ENCODE data around the gene ZYG11A. TPM values are rescaled to one million over a fixed set of nuclear protein-coding genes. Genes with fewer than 3 reads are reported as not detected.
"Not testable (repeated sequence)": the region's sequence is repeated elsewhere in the genome, so short reads cannot be mapped to it uniquely, and the experiment has no call there.

Gene ZYG11A
- total RNA-seq, 2 experiments from 2014 or later: 0.11 to 0.16 TPM

GRCh38 chr1:52798331-52798730, 44.2 kb upstream of the ZYG11A start:
- H3K27ac ChIP-seq (ENCODE audit: low read depth in 1 of 2, low read length in 2 of 2): no peak overlapping the region
- no peaks in the 10 kb centered on the region for H3K9me3 Mint-ChIP-seq
- TF ChIP-seq, protein P1, sequence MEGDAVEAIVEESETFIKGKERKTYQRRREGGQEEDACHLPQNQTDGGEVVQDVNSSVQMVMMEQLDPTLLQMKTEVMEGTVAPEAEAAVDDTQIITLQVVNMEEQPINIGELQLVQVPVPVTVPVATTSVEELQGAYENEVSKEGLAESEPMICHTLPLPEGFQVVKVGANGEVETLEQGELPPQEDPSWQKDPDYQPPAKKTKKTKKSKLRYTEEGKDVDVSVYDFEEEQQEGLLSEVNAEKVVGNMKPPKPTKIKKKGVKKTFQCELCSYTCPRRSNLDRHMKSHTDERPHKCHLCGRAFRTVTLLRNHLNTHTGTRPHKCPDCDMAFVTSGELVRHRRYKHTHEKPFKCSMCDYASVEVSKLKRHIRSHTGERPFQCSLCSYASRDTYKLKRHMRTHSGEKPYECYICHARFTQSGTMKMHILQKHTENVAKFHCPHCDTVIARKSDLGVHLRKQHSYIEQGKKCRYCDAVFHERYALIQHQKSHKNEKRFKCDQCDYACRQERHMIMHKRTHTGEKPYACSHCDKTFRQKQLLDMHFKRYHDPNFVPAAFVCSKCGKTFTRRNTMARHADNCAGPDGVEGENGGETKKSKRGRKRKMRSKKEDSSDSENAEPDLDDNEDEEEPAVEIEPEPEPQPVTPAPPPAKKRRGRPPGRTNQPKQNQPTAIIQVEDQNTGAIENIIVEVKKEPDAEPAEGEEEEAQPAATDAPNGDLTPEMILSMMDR (IDR thresholded peaks at IDR 0.05): no peak
- H3K36me3 Mint-ChIP-seq (ENCODE audit: low read depth): peaks cover 64% of the 10 kb centered on the region
- H3K4me3 ChIP-seq (ENCODE audit: low read length): no peak overlapping the region
- no peak for DNase-seq
- H3K4me1 ChIP-seq (ENCODE audit: insufficient read depth, low read length): no peaks in the 10 kb centered on the region
- H3K4me1 Mint-ChIP-seq (ENCODE audit: low read depth): no peaks in the 10 kb centered on the region
- ChIA-PET POLR2A (no interaction called here), CTCF (no interaction called here)
- no peak overlapping the region for H3K4me3 Mint-ChIP-seq
- no peaks in the 10 kb centered on the region for H3K27me3 ChIP-seq (ENCODE audit: control insufficient read depth in 1 of 2, insufficient read depth in 2 of 2, low read length in 2 of 2)
- no peak for ATAC-seq (ENCODE audit: poor library complexity)
- no peaks in the 10 kb centered on the region for H3K9me3 ChIP-seq (ENCODE audit: control insufficient read depth in 1 of 2, insufficient read depth in 1 of 2, low read length in 2 of 2)
- intact Hi-C loops (cut with DNase I, micrococcal nuclease): no loop called here
- no peak overlapping the region for H3K27ac Mint-ChIP-seq
- H3K36me3 ChIP-seq (ENCODE audit: insufficient read depth, low read length): peaks cover 41% of the 10 kb centered on the region
- no peaks in the 10 kb centered on the region for H3K27me3 Mint-ChIP-seq

DNA sequence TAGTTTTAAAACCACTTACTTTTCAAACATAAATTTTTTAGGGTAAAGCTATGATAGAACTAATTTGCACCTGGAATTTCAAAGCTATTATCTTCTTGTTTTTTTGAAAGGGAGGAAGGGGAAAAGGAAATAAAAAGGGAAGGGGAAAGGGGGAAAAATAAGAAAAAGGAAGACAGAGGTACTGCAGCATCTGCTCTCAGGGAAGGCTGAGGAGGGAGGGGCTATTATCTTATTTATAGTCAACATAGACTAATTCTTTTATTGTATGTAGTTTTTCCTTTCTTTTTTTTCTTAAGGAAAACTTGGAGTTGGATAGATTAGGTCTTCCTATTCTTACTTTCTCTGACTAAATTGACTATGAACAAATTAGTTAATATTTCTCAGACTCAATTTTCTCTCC, 41.5 kb upstream of the ZYG11A start:
- TF ChIP-seq, protein P1 (IDR thresholded peaks at IDR 0.05): no peak
- ChIA-PET POLR2A (interaction anchor here (0.6 kb wide), 1 partner anchor 12 kb away, joined by 4 read pairs; no protein-coding TSS in a partner anchor), CTCF (no interaction called here)
- Histone ChIP-seq H3K27me3 (ENCODE audit: control insufficient read depth in 1 of 2, insufficient read depth in 2 of 2, low read length in 2 of 2) (no peaks in the 10 kb centered on the region), H3K36me3 (ENCODE audit: insufficient read depth, low read length) (peaks cover 32% of the 10 kb centered on the region), H3K9me3 (ENCODE audit: control insufficient read depth in 1 of 2, insufficient read depth in 1 of 2, low read length in 2 of 2) (no peaks in the 10 kb centered on the region), H3K4me1 (ENCODE audit: insufficient read depth, low read length) (no peaks in the 10 kb centered on the region), H3K27ac (ENCODE audit: low read depth in 1 of 2, low read length in 2 of 2) (no peak overlapping the region), H3K4me3 (ENCODE audit: low read length) (no peak overlapping the region)
- Mint-ChIP-seq H3K4me1 (ENCODE audit: low read depth) (no peaks in the 10 kb centered on the region), H3K9me3 (no peaks in the 10 kb centered on the region), H3K27ac (no peak overlapping the region), H3K27me3 (no peaks in the 10 kb centered on the region), H3K4me3 (no peak overlapping the region), H3K36me3 (ENCODE audit: low read depth) (peaks cover 56% of the 10 kb centered on the region)
- ATAC-seq (ENCODE audit: poor library complexity): no peak
- intact Hi-C loops (cut with DNase I, micrococcal nuclease): no loop called here
- DNase-seq: no peak

- H3K9me3 Mint-ChIP-seq; H3K4me3 Mint-ChIP-seq; intact Hi-C loops (cut with DNase I, micrococcal nuclease); H3K4me3 ChIP-seq (ENCODE audit: low read length); H3K9me3 ChIP-seq (ENCODE audit: control insufficient read depth in 1 of 2, insufficient read depth in 1 of 2, low read length in 2 of 2); H3K27me3 Mint-ChIP-seq; H3K27ac Mint-ChIP-seq; H3K4me1 Mint-ChIP-seq (ENCODE audit: low read depth); H3K27me3 ChIP-seq (ENCODE audit: control insufficient read depth in 1 of 2, insufficient read depth in 2 of 2, low read length in 2 of 2); H3K27ac ChIP-seq (ENCODE audit: low read depth in 1 of 2, low read length in 2 of 2); DNase-seq; ATAC-seq (ENCODE audit: poor library complexity); POLR2A ChIA-PET; H3K4me1 ChIP-seq (ENCODE audit: insufficient read depth, low read length): not testable (repeated sequence)
- peaks cover 15% of the 10 kb centered on the region for H3K36me3 ChIP-seq (ENCODE audit: insufficient read depth, low read length)
- H3K36me3 Mint-ChIP-seq (ENCODE audit: low read depth): peaks cover 55% of the 10 kb centered on the region
- CTCF ChIA-PET: interaction anchor here (0.6 kb wide), 1 partner anchor 118 kb away, joined by 3 read pairs; no protein-coding TSS in a partner anchor
These were observed 38.5 kb upstream of the ZYG11A start for GRCh38 chr1:52804083-52804482.

- H3K9me3 ChIP-seq (ENCODE audit: control insufficient read depth in 1 of 2, insufficient read depth in 1 of 2, low read length in 2 of 2): no peaks in the 10 kb centered on the region
- Mint-ChIP-seq H3K4me1 (ENCODE audit: low read depth) (no peaks in the 10 kb centered on the region), H3K9me3 (no peaks in the 10 kb centered on the region), H3K27ac (no peak overlapping the region), H3K4me3 (no peak overlapping the region), H3K36me3 (ENCODE audit: low read depth) (peaks cover 65% of the 10 kb centered on the region), H3K27me3 (no peaks in the 10 kb centered on the region)
- ChIA-PET POLR2A (no interaction called here), CTCF (no interaction called here)
- TF ChIP-seq, protein P1 (IDR thresholded peaks at IDR 0.05): no peak
- H3K4me3 ChIP-seq (ENCODE audit: low read length): no peak overlapping the region
- no peak overlapping the region for H3K27ac ChIP-seq (ENCODE audit: low read depth in 1 of 2, low read length in 2 of 2)
- DNase-seq (no peak), ATAC-seq (ENCODE audit: poor library complexity) (no peak)
- H3K4me1 ChIP-seq (ENCODE audit: insufficient read depth, low read length): no peaks in the 10 kb centered on the region
- intact Hi-C loops (cut with DNase I, micrococcal nuclease): no loop called here
- peaks cover 42% of the 10 kb centered on the region for H3K36me3 ChIP-seq (ENCODE audit: insufficient read depth, low read length)
- no peaks in the 10 kb centered on the region for H3K27me3 ChIP-seq (ENCODE audit: control insufficient read depth in 1 of 2, insufficient read depth in 2 of 2, low read length in 2 of 2)
These were observed 28.1 kb upstream of the ZYG11A start for GRCh38 chr1:52814465-52814864.

DNA sequence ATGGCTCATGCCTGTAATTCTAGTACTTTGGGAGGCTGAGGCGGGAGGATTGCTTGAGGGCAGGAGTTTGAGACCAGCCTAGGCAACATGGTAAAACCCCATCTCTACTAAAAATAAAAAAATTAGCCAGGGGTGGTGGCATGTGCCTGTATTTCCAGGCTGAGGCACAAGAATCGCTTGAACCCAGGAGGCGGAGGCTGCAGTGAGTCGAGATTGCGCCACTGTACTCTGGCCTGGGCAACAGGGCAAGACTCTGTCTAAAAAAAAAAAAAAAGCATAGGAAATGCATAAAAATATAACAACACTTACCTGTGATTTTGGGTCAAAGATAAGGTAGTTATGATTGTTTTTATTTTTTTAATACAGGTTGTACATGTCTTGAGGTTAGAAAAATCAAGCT, 21.7 kb upstream of the ZYG11A start:
- H3K4me3 Mint-ChIP-seq; H3K27ac Mint-ChIP-seq; POLR2A ChIA-PET; H3K4me1 ChIP-seq (ENCODE audit: insufficient read depth, low read length); H3K27me3 ChIP-seq (ENCODE audit: control insufficient read depth in 1 of 2, insufficient read depth in 2 of 2, low read length in 2 of 2); DNase-seq; H3K27ac ChIP-seq (ENCODE audit: low read depth in 1 of 2, low read length in 2 of 2); ATAC-seq (ENCODE audit: poor library complexity); intact Hi-C loops (cut with DNase I, micrococcal nuclease); H3K4me3 ChIP-seq (ENCODE audit: low read length); CTCF ChIA-PET; H3K9me3 Mint-ChIP-seq; H3K4me1 Mint-ChIP-seq (ENCODE audit: low read depth); H3K27me3 Mint-ChIP-seq; H3K9me3 ChIP-seq (ENCODE audit: control insufficient read depth in 1 of 2, insufficient read depth in 1 of 2, low read length in 2 of 2): not testable (repeated sequence)
- H3K36me3 Mint-ChIP-seq (ENCODE audit: low read depth): peaks cover 45% of the 10 kb centered on the region
- peaks cover 33% of the 10 kb centered on the region for H3K36me3 ChIP-seq (ENCODE audit: insufficient read depth, low read length)
